ENCODE data around the gene SLCO4A1.

Gene SLCO4A1

GRCh38 chr20:62719250-62719935 lies 77.1 kb downstream of the SLCO4A1 start:
- no peak for DNase-seq
